H9 (cell line): ENCODE measurements around the gene SETDB1. TPM values are rescaled to one million over a fixed set of nuclear protein-coding genes. Genes with fewer than 3 reads are reported as not detected.

ENCODE experiments used
- DNase-seq: peaks from one replicate; pipeline ENCODE4 v3.0.0-alpha.2; 2017
- H2AFZ ChIP-seq: one replicate; pipeline ENCODE4 v1.6.1; 2013; ENCODE audit warnings: mild to moderate bottlenecking, low read length, control low read depth, moderate library complexity
- H2AK5ac ChIP-seq: 2 replicates; pipeline ENCODE4 v1.6.1; 2013; ENCODE audit warnings: low read length, control low read depth, mixed read lengths; ENCODE audit not compliant: insufficient read length
- H2BK120ac ChIP-seq: one replicate; pipeline ENCODE4 v1.6.1; 2013; ENCODE audit warnings: low read depth, mild to moderate bottlenecking, low read length, control low read depth, inconsistent platforms; ENCODE audit not compliant: poor library complexity, severe bottlenecking
- H2BK12ac ChIP-seq: 2 replicates; pipeline ENCODE4 v1.6.1; 2013; ENCODE audit warnings: low read length, control low read depth, mixed read lengths, low read depth; ENCODE audit not compliant: insufficient read length
- H2BK15ac ChIP-seq: 2 replicates; pipeline ENCODE4 v1.6.1; 2013; ENCODE audit warnings: low read depth, low read length, control low read depth
- H2BK20ac ChIP-seq: one replicate; pipeline ENCODE4 v1.6.1; 2013; ENCODE audit warnings: low read depth, mild to moderate bottlenecking, low read length, control low read depth, inconsistent platforms; ENCODE audit not compliant: poor library complexity, severe bottlenecking
- H2BK5ac ChIP-seq: 2 replicates; pipeline ENCODE4 v1.6.1; 2013; ENCODE audit warnings: low read length, control low read depth, mixed read lengths; ENCODE audit not compliant: insufficient read length
- H3K14ac ChIP-seq: 2 replicates; pipeline ENCODE4 v1.6.1; 2013; ENCODE audit warnings: low read length, control low read depth; ENCODE audit not compliant: insufficient read depth
- H3K18ac ChIP-seq: 2 replicates; pipeline ENCODE4 v1.6.1; 2013; ENCODE audit warnings: low read depth, mild to moderate bottlenecking, mixed read lengths, low read length, control low read depth; ENCODE audit not compliant: insufficient read length
- H3K23ac ChIP-seq: 2 replicates; pipeline ENCODE4 v1.6.1; 2013; ENCODE audit warnings: low read length, control low read depth, mixed read lengths, low read depth; ENCODE audit not compliant: insufficient read length
- H3K23me2 ChIP-seq: 2 replicates; pipeline ENCODE4 v1.6.1; 2013; ENCODE audit warnings: low read depth, mild to moderate bottlenecking, mixed read lengths, low read length, control low read depth; ENCODE audit not compliant: insufficient read length, poor library complexity, severe bottlenecking
- H3K27ac ChIP-seq: 2 replicates; pipeline ENCODE4 v1.5.1; 2013; ENCODE audit warnings: low read length, control low read depth, mixed read lengths, low read depth; ENCODE audit not compliant: insufficient read length
- H3K27me3 ChIP-seq: 2 replicates; pipeline ENCODE4 v1.6.1; 2013; ENCODE audit warnings: low read length, control low read depth, inconsistent platforms; ENCODE audit not compliant: insufficient read depth
- H3K4ac ChIP-seq: 2 replicates; pipeline ENCODE4 v1.6.1; 2013; ENCODE audit warnings: low read depth, mild to moderate bottlenecking, control low read depth, inconsistent platforms, low read length, moderate library complexity
- H3K4me1 ChIP-seq: 2 replicates; pipeline ENCODE4 v1.6.1; 2013; ENCODE audit warnings: low read length, control low read depth, inconsistent platforms; ENCODE audit not compliant: insufficient read depth
- H3K4me2 ChIP-seq: 2 replicates; pipeline ENCODE4 v1.6.1; 2013; ENCODE audit warnings: low read length, control low read depth, mixed read lengths; ENCODE audit not compliant: insufficient read length, insufficient read depth
- H3K56ac ChIP-seq: 2 replicates; pipeline ENCODE4 v1.6.1; 2013; ENCODE audit warnings: low read depth, mild to moderate bottlenecking, mixed read lengths, low read length, control low read depth; ENCODE audit not compliant: insufficient read length
- H3K79me1 ChIP-seq: 2 replicates; pipeline ENCODE4 v1.6.1; 2013; ENCODE audit warnings: low read depth, mild to moderate bottlenecking, moderate library complexity, low read length, control low read depth, inconsistent platforms; ENCODE audit not compliant: insufficient read depth, poor library complexity, severe bottlenecking
- H3K79me2 ChIP-seq: 2 replicates; pipeline ENCODE4 v1.6.1; 2013; ENCODE audit warnings: low read length, control low read depth, inconsistent platforms; ENCODE audit not compliant: insufficient read depth
- H3K9ac ChIP-seq: 2 replicates; pipeline ENCODE4 v1.6.1; 2013; ENCODE audit warnings: low read length, control low read depth, mixed read lengths; ENCODE audit not compliant: insufficient read length; ENCODE audit errors: extremely low read depth
- H3K9me3 ChIP-seq: one replicate; pipeline ENCODE4 v1.6.1; 2013; ENCODE audit warnings: low read depth, low read length, inconsistent platforms; ENCODE audit not compliant: control insufficient read depth
- H3T11ph ChIP-seq: one replicate; pipeline ENCODE4 v1.6.1; 2013; ENCODE audit warnings: mild to moderate bottlenecking, low read length, control low read depth, inconsistent platforms
- H4K20me1 ChIP-seq: one replicate; pipeline ENCODE4 v1.6.1; 2013; ENCODE audit not compliant: control insufficient read depth, insufficient read length, insufficient read depth
- H4K5ac ChIP-seq: 2 replicates; pipeline ENCODE4 v1.6.1; 2013; ENCODE audit warnings: low read depth, mild to moderate bottlenecking, mixed read lengths, low read length, control low read depth; ENCODE audit not compliant: insufficient read length
- H4K8ac ChIP-seq: replicated peaks from 2 replicates; pipeline ENCODE4 v1.6.1; 2013; ENCODE audit warnings: low read length, control low read depth, mixed read lengths, low read depth; ENCODE audit not compliant: insufficient read length
- H4K91ac ChIP-seq: 2 replicates; pipeline ENCODE4 v1.6.1; 2013; ENCODE audit warnings: low read depth, mild to moderate bottlenecking, moderate library complexity, mixed read lengths, low read length, control low read depth; ENCODE audit not compliant: insufficient read length
- H3K27ac Mint-ChIP-seq, 3 experiments: 2 replicates in 2 of 3; 3 replicates in 1 of 3; pipeline ENCODE4 v1.8.0; 2020 to 2021; ENCODE audit warnings: mixed read lengths in 3 of 3, mild to moderate bottlenecking in 1 of 3, moderate library complexity in 1 of 3
- H3K27me3 Mint-ChIP-seq: 2 replicates; pipeline ENCODE4 v1.8.0; 2021; ENCODE audit warnings: low read depth, mild to moderate bottlenecking, moderate library complexity, mixed read lengths
- H3K36me3 Mint-ChIP-seq, 3 experiments: 2 replicates in 2 of 3; 3 replicates in 1 of 3; pipeline ENCODE4 v1.8.0; 2020 to 2021; ENCODE audit warnings: low read depth in 3 of 3, mixed read lengths in 3 of 3; ENCODE audit not compliant: insufficient read depth in 1 of 3
- H3K4me1 Mint-ChIP-seq, 2 experiments: 2 replicates each; pipeline ENCODE4 v1.8.0; 2020; ENCODE audit warnings: mixed read lengths in 2 of 2
- H3K4me3 Mint-ChIP-seq, 2 experiments: 2 replicates in 1 of 2; 3 replicates in 1 of 2; pipeline ENCODE4 v1.8.0; 2020 to 2021; ENCODE audit warnings: mild to moderate bottlenecking in 2 of 2, mixed read lengths in 2 of 2, moderate library complexity in 1 of 2
- H3K9me3 Mint-ChIP-seq, 2 experiments: 2 replicates in 1 of 2; 3 replicates in 1 of 2; pipeline ENCODE4 v1.8.0; 2020; ENCODE audit warnings: mild to moderate bottlenecking in 2 of 2, mixed read lengths in 2 of 2, moderate library complexity in 1 of 2
- WGBS: extraction: QIAGEN DNeasy Blood & Tissue Kit; methylation state at CpG from one replicate; pipeline ENCODE4 v1.1.7; 2013; ENCODE audit warnings: missing lambda C conversion rate, low lambda C conversion rate, mixed read lengths; ENCODE audit not compliant: insufficient read length; ENCODE audit errors: extremely low coverage; 5-methylcytosine and 5-hydroxymethylcytosine counted together
- total RNA-seq: library from RNA; stranded (reverse); gene quantifications from 2 replicates; pipeline ENCODE4 v1.2.1, GENCODE V29; 2021
- TF ChIP-seq, protein P1 (sequence below): fragments of 200-600 bp; sonication (generic); conservative IDR thresholded peaks from 3 replicates; pipeline ENCODE4 v1.8.0; 2021; ENCODE audit warnings: antibody characterized with exemption, mild to moderate bottlenecking

The SETDB1 gene
- total RNA-seq, 1 experiment from 2014 or later, result 62.1 TPM

DNA sequence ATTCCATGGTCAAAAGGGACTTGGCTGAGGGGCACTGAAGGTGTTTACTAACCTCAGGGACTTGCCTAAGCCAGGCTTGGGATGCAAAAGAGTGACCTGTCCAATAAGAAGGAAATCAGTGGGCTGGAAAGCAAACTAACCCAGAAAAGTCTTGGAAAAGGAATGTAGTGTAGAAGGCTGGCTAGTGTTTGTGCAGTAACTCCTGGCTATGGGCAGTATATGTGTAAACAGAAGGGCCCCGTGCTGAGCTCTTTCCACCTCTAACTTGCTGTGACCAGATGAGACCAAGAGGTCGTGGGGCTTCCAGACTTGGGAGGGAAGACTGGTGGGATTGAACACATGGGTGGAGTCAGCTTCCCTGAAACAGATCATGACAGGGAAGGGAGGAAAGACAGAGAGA, 76.4 kb downstream of the SETDB1 start:
- Histone ChIP-seq H3K79me1 (no peaks in the 10 kb centered on the region), H3T11ph (no peak overlapping the region), H2BK15ac (no peak overlapping the region), H3K79me2 (no peaks in the 10 kb centered on the region), H2BK5ac (no peak overlapping the region), H4K5ac (no peak overlapping the region), H3K56ac (no peak overlapping the region), H3K4me2 (no peak overlapping the region), H3K27ac (no peak overlapping the region), H4K8ac (no peak overlapping the region), H4K20me1 (no peaks in the 10 kb centered on the region), H2AK5ac (no peak overlapping the region), H3K9ac (no peak overlapping the region), H3K9me3 (no peaks in the 10 kb centered on the region), H3K23me2 (peaks cover 4% of the 10 kb centered on the region), H3K18ac (no peak overlapping the region), H3K4me1 (peaks cover 3% of the 10 kb centered on the region; the same call in 1 of the 2 replicates), H3K27me3 (no peaks in the 10 kb centered on the region), H3K23ac (no peak overlapping the region), H2BK20ac (no peak overlapping the region), H2AFZ (no peak overlapping the region), H2BK12ac (no peak overlapping the region), H2BK120ac (no peak overlapping the region), H3K4ac (no peak overlapping the region), H4K91ac (no peak overlapping the region), H3K14ac (no peak overlapping the region)
- Mint-ChIP-seq H3K4me1 (peaks cover 23 to 29% of the 10 kb centered on the region in 2 experiments), H3K36me3 (peaks cover 0 to 8% (median 5%) of the 10 kb centered on the region in 3 experiments; a peak in 2 of 7 replicates), H3K27me3 (no peaks in the 10 kb centered on the region; the same call in 1 of the 2 replicates), H3K9me3 (no peaks in the 10 kb centered on the region; a peak in 1 of 5 replicates), H3K4me3 (no peak overlapping the region), H3K27ac (peak overlapping the region in 2 of 3 experiments; percentile 26 to 42; a peak in 2 of 7 replicates)
- TF ChIP-seq, protein P1, sequence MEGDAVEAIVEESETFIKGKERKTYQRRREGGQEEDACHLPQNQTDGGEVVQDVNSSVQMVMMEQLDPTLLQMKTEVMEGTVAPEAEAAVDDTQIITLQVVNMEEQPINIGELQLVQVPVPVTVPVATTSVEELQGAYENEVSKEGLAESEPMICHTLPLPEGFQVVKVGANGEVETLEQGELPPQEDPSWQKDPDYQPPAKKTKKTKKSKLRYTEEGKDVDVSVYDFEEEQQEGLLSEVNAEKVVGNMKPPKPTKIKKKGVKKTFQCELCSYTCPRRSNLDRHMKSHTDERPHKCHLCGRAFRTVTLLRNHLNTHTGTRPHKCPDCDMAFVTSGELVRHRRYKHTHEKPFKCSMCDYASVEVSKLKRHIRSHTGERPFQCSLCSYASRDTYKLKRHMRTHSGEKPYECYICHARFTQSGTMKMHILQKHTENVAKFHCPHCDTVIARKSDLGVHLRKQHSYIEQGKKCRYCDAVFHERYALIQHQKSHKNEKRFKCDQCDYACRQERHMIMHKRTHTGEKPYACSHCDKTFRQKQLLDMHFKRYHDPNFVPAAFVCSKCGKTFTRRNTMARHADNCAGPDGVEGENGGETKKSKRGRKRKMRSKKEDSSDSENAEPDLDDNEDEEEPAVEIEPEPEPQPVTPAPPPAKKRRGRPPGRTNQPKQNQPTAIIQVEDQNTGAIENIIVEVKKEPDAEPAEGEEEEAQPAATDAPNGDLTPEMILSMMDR, result no peak
- no CpG with 5 or more reads among the region's 2 CpGs for WGBS
- no peak for DNase-seq
